ENCODE results near the gene LRP1B.

Gene LRP1B

DNA sequence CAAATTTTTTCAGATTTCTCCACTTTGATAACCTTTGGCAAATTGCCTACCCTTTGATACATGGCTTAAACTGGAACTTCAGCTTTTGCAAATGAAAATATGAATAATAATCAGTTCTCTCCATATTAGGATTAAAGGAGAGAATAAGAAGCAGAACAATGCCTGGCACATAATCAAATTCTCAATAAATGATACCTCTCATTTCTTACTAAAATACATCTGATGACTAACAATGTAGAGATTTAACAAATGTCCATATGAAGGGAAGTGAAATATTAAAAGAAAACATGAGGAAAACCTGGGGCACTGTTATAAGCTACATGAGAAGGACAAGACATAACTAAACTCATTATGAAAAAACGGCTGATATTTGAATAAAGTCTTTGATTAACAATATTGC, 1103.6 kb downstream of the LRP1B start:
- no CpG with 5 or more reads among the region's 1 CpG for WGBS (ENCODE audit: extremely low coverage, insufficient coverage, low lambda C conversion rate)
- no peak overlapping the region for H2BK15ac ChIP-seq (replicated peaks; ENCODE audit: low read depth)
- no peak overlapping the region for H3K18ac ChIP-seq (ENCODE audit: low read length)
- H2BK5ac ChIP-seq (ENCODE audit: low read length) = no peak overlapping the region
- no peak overlapping the region for H3K4ac ChIP-seq (ENCODE audit: low read depth, low read length)
- H3K79me2 ChIP-seq (ENCODE audit: control insufficient read depth, insufficient read depth, low read length) = no peaks in the 10 kb centered on the region
- no peak overlapping the region for H4K8ac ChIP-seq (ENCODE audit: low read depth, low read length)
- no peaks in the 10 kb centered on the region for H3K79me1 ChIP-seq (ENCODE audit: low read length)
- no peak overlapping the region for H3K56ac ChIP-seq (ENCODE audit: low read length)
- no peak overlapping the region for H3K9ac ChIP-seq (ENCODE audit: low read length)
- H3K4me1 ChIP-seq (ENCODE audit: control insufficient read depth, low read depth, low read length) = no peaks in the 10 kb centered on the region
- no peak overlapping the region for H3K4me2 ChIP-seq (ENCODE audit: low read length)
- H3K36me3 ChIP-seq (ENCODE audit: control insufficient read depth, insufficient read depth, low read length) = no peaks in the 10 kb centered on the region
- H3K4me3 ChIP-seq (ENCODE audit: low read length) = no peak overlapping the region
- H3K27me3 ChIP-seq (ENCODE audit: insufficient read depth, low read length, poor library complexity) = no peaks in the 10 kb centered on the region
- no peak for DNase-seq
- no peak overlapping the region for H3K27ac ChIP-seq (ENCODE audit: low read depth, low read length)
- no peak overlapping the region for H2BK120ac ChIP-seq (ENCODE audit: low read depth, low read length)
- no peak overlapping the region for H4K5ac ChIP-seq (ENCODE audit: low read length)
- H2AK5ac ChIP-seq (ENCODE audit: low read length) = no peak overlapping the region
- H3K23ac ChIP-seq (ENCODE audit: low read length) = no peak overlapping the region

DNA sequence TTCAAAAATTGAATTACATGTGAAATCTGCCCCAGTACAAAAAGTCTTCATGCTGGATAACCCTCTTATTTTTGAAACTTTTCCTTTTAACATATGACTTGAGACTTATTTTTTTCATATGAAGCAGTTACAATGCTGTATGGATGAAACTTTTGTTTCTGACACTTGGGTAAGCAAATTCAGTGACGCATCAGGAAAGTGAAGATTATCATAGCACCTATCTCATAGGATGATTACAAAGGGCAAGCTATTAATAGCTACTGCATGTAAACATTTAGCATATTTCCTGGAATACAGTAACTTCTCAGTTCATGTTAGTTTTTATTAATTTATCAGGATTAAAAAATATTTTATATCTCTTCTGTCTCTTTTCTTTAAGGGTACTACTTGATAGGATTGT, 1109.2 kb downstream of the LRP1B start:
- H3K23ac ChIP-seq (ENCODE audit: low read length) = no peak overlapping the region
- H3K27me3 ChIP-seq (ENCODE audit: insufficient read depth, low read length, poor library complexity) = no peaks in the 10 kb centered on the region
- no peak overlapping the region for H3K56ac ChIP-seq (ENCODE audit: low read length)
- no peak overlapping the region for H3K27ac ChIP-seq (ENCODE audit: low read depth, low read length)
- no peaks in the 10 kb centered on the region for H3K4me1 ChIP-seq (ENCODE audit: control insufficient read depth, low read depth, low read length)
- no peaks in the 10 kb centered on the region for H3K79me2 ChIP-seq (ENCODE audit: control insufficient read depth, insufficient read depth, low read length)
- no peak overlapping the region for H3K4ac ChIP-seq (ENCODE audit: low read depth, low read length)
- no peak overlapping the region for H4K8ac ChIP-seq (ENCODE audit: low read depth, low read length)
- H3K79me1 ChIP-seq (ENCODE audit: low read length) = no peaks in the 10 kb centered on the region
- H3K9ac ChIP-seq (ENCODE audit: low read length) = no peak overlapping the region
- H2BK15ac ChIP-seq (replicated peaks; ENCODE audit: low read depth) = no peak overlapping the region
- no CpG with 5 or more reads among the region's 1 CpG for WGBS (ENCODE audit: extremely low coverage, insufficient coverage, low lambda C conversion rate)
- no peak overlapping the region for H4K5ac ChIP-seq (ENCODE audit: low read length)
- DNase-seq = no peak
- no peak overlapping the region for H2AK5ac ChIP-seq (ENCODE audit: low read length)
- H3K4me2 ChIP-seq (ENCODE audit: low read length) = no peak overlapping the region
- no peak overlapping the region for H3K18ac ChIP-seq (ENCODE audit: low read length)
- H2BK5ac ChIP-seq (ENCODE audit: low read length) = no peak overlapping the region
- no peak overlapping the region for H2BK120ac ChIP-seq (ENCODE audit: low read depth, low read length)
- H3K36me3 ChIP-seq (ENCODE audit: control insufficient read depth, insufficient read depth, low read length) = no peaks in the 10 kb centered on the region
- H3K4me3 ChIP-seq (ENCODE audit: low read length) = no peak overlapping the region

DNA sequence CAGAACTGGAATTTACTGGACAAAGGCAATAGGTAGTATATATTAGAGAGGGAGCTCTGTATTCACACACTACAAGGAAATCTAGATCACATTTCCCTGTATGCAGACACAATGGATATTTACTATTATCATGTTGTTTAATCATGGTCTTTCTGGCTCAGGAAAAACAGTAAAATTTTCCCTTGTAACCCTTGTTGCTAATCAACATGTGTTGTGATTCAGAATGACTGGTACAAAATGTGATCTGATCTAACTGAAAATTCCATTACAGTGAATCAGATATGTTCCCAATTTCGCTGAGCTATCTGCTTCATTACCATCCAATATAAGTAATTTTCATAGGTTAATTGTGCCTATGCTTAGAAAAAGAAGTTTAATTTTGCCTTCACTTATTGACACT, 1109.7 kb downstream of the LRP1B start:
- no peak overlapping the region for H3K9ac ChIP-seq (ENCODE audit: low read length)
- no peak overlapping the region for H3K4ac ChIP-seq (ENCODE audit: low read depth, low read length)
- no peaks in the 10 kb centered on the region for H3K27me3 ChIP-seq (ENCODE audit: insufficient read depth, low read length, poor library complexity)
- H3K4me2 ChIP-seq (ENCODE audit: low read length) = no peak overlapping the region
- H4K8ac ChIP-seq (ENCODE audit: low read depth, low read length) = no peak overlapping the region
- no peak overlapping the region for H2BK5ac ChIP-seq (ENCODE audit: low read length)
- no peak overlapping the region for H3K56ac ChIP-seq (ENCODE audit: low read length)
- no peak overlapping the region for H3K27ac ChIP-seq (ENCODE audit: low read depth, low read length)
- H2AK5ac ChIP-seq (ENCODE audit: low read length) = no peak overlapping the region
- no peak overlapping the region for H3K18ac ChIP-seq (ENCODE audit: low read length)
- H3K4me1 ChIP-seq (ENCODE audit: control insufficient read depth, low read depth, low read length) = no peaks in the 10 kb centered on the region
- H3K79me2 ChIP-seq (ENCODE audit: control insufficient read depth, insufficient read depth, low read length) = no peaks in the 10 kb centered on the region
- no peak overlapping the region for H2BK120ac ChIP-seq (ENCODE audit: low read depth, low read length)
- H3K79me1 ChIP-seq (ENCODE audit: low read length) = no peaks in the 10 kb centered on the region
- H2BK15ac ChIP-seq (replicated peaks; ENCODE audit: low read depth) = no peak overlapping the region
- H3K23ac ChIP-seq (ENCODE audit: low read length) = no peak overlapping the region
- no peak for DNase-seq
- H3K36me3 ChIP-seq (ENCODE audit: control insufficient read depth, insufficient read depth, low read length) = no peaks in the 10 kb centered on the region
- H4K5ac ChIP-seq (ENCODE audit: low read length) = no peak overlapping the region
- H3K4me3 ChIP-seq (ENCODE audit: low read length) = no peak overlapping the region
- WGBS (ENCODE audit: extremely low coverage, insufficient coverage, low lambda C conversion rate) = no CpG with 5 or more reads among the region's 1 CpG

DNA sequence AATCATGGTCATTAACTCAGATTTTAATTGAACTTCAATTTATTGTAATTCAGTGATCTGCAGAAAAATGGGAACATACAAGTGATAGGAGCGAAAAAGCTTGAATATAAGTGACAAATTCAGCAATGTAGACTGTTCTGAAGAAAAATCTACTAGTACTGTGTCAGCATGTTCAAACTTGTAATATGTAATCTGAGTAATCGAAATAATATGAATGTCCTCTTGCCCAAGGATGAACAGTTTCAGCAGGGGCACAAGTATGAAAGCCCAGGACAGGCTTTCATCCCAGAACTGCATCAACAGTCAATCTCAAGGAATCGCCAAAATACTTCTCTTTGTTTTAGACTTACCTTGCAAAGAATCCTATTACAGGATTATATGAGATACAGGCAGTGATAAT, 1110.5 kb downstream of the LRP1B start:
- Histone ChIP-seq H4K8ac (ENCODE audit: low read depth, low read length) (no peak overlapping the region), H3K27ac (ENCODE audit: low read depth, low read length) (no peak overlapping the region), H3K18ac (ENCODE audit: low read length) (no peak overlapping the region), H4K5ac (ENCODE audit: low read length) (no peak overlapping the region), H3K27me3 (ENCODE audit: insufficient read depth, low read length, poor library complexity) (no peaks in the 10 kb centered on the region), H3K79me1 (ENCODE audit: low read length) (no peaks in the 10 kb centered on the region), H3K56ac (ENCODE audit: low read length) (no peak overlapping the region), H2BK120ac (ENCODE audit: low read depth, low read length) (no peak overlapping the region), H3K4ac (ENCODE audit: low read depth, low read length) (no peak overlapping the region), H3K4me1 (ENCODE audit: control insufficient read depth, low read depth, low read length) (no peaks in the 10 kb centered on the region), H3K9ac (ENCODE audit: low read length) (no peak overlapping the region), H3K79me2 (ENCODE audit: control insufficient read depth, insufficient read depth, low read length) (no peaks in the 10 kb centered on the region), H2BK15ac (replicated peaks; ENCODE audit: low read depth) (no peak overlapping the region), H2BK5ac (ENCODE audit: low read length) (no peak overlapping the region), H3K4me2 (ENCODE audit: low read length) (no peak overlapping the region), H3K23ac (ENCODE audit: low read length) (no peak overlapping the region), H2AK5ac (ENCODE audit: low read length) (no peak overlapping the region), H3K36me3 (ENCODE audit: control insufficient read depth, insufficient read depth, low read length) (no peaks in the 10 kb centered on the region), H3K4me3 (ENCODE audit: low read length) (no peak overlapping the region)
- DNase-seq = no peak
- WGBS (ENCODE audit: extremely low coverage, insufficient coverage, low lambda C conversion rate) = no CpG with 5 or more reads among the region's 3 CpGs

DNA sequence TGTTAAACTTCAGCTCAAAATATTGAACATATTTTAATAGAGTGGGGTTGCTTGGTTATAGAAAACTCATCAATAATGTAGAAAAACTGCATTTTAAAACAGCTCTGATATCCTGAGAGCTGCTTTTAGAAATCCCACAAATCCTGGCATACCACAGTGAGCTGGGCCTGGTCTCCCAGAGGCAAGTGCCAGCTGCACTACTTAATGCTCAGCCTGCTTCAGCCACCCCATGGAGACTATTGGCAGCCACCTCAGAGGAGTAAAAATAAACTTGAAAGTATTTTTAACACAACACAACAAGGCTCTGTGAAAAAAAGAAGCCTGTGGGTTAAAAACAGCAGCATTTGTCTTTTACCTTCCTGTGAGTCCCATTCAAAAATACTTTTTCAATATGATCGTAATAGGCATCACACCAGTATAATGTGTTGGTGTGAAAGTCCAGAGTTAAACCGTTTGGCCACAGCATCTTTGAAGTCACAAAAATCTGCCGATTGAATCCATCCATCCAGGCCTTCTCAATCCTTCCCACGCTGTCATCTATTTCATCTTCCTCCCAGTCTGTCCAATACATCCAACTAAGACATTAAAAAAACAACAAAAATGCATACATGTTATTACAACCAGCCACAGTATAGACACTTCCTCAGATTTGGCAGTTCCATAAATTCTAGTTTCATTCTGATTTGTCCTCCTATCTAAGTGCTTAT, 1115.3 kb downstream of the LRP1B start:
- H3K4me3 ChIP-seq (ENCODE audit: low read length) = no peak overlapping the region
- no peaks in the 10 kb centered on the region for H3K27me3 ChIP-seq (ENCODE audit: insufficient read depth, low read length, poor library complexity)
- H3K4ac ChIP-seq (ENCODE audit: low read depth, low read length) = no peak overlapping the region
- H2BK120ac ChIP-seq (ENCODE audit: low read depth, low read length) = no peak overlapping the region
- no peak overlapping the region for H2AK5ac ChIP-seq (ENCODE audit: low read length)
- no peak overlapping the region for H3K56ac ChIP-seq (ENCODE audit: low read length)
- no CpG with 5 or more reads among the region's 4 CpGs for WGBS (ENCODE audit: extremely low coverage, insufficient coverage, low lambda C conversion rate)
- H3K18ac ChIP-seq (ENCODE audit: low read length) = no peak overlapping the region
- no peak overlapping the region for H3K23ac ChIP-seq (ENCODE audit: low read length)
- no peaks in the 10 kb centered on the region for H3K79me2 ChIP-seq (ENCODE audit: control insufficient read depth, insufficient read depth, low read length)
- H2BK5ac ChIP-seq (ENCODE audit: low read length) = no peak overlapping the region
- H3K36me3 ChIP-seq (ENCODE audit: control insufficient read depth, insufficient read depth, low read length) = no peaks in the 10 kb centered on the region
- no peak overlapping the region for H2BK15ac ChIP-seq (replicated peaks; ENCODE audit: low read depth)
- no peak overlapping the region for H3K27ac ChIP-seq (ENCODE audit: low read depth, low read length)
- no peak overlapping the region for H4K5ac ChIP-seq (ENCODE audit: low read length)
- no peak overlapping the region for H3K4me2 ChIP-seq (ENCODE audit: low read length)
- H3K4me1 ChIP-seq (ENCODE audit: control insufficient read depth, low read depth, low read length) = no peaks in the 10 kb centered on the region
- no peak overlapping the region for H3K9ac ChIP-seq (ENCODE audit: low read length)
- H3K79me1 ChIP-seq (ENCODE audit: low read length) = no peaks in the 10 kb centered on the region
- peak; percentile 18 for DNase-seq
- no peak overlapping the region for H4K8ac ChIP-seq (ENCODE audit: low read depth, low read length)
